ENCODE data around the gene CDCA7L.
"Not testable (repeated sequence)": the region's sequence is repeated elsewhere in the genome, so short reads cannot be mapped to it uniquely, and the experiment has no call there.

The CDCA7L gene

GRCh38 chr7:21903020-21903786 is 42.5 kb downstream of the CDCA7L start:
- DNase-seq: no peak

DNA sequence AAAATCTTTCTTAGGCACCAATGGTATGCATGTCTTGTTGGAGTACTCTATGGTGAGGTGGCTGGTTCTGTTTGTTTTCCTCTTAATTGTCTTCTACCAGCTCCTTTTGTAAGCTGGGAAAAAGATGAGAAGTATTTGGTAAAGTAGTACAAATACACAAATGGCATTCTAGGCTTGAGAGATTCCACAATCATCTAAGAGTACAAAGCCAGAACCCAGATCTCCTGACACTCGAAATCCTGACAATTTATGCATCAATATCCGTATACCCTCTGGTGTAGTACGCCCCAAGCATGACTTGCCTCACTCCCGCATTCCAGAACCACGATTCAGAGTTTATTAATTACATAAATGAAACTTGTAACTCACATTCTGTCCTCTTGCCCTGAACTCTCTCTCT is 43.5 kb downstream of the CDCA7L start:
- DNase-seq: no peak

DNA sequence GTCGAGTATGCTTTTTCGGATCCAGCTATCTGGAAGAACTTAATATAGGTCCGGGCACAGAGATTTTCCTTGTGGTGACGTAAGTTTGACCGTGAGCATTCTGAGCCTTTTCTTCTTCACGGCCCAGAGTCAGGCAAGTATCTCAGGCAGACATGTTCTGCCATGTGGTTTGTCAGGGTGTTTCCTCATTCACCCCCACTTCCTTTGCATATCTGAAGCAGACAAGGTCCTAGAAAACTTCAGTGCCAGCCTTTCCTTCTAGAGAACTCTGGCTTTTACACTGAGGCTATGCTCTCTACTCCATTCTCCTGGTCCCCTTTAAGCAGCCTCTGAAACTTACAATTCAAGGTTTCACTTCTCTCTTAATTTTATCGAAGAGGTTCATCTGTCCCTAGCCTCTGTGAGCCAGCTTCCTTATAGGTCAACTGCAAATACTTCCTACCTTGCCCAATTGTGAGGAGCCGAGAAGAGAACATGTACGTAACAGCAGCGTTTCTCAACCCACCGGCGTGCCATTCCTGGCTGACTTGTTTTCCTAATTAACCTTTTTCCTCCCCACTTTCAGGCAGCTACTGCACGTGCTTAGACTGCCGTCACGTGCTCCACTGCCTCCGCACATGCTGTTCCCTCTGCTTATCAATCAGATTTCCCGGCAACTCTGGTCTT is 47.3 kb downstream of the CDCA7L start:
- no peak for DNase-seq

DNA sequence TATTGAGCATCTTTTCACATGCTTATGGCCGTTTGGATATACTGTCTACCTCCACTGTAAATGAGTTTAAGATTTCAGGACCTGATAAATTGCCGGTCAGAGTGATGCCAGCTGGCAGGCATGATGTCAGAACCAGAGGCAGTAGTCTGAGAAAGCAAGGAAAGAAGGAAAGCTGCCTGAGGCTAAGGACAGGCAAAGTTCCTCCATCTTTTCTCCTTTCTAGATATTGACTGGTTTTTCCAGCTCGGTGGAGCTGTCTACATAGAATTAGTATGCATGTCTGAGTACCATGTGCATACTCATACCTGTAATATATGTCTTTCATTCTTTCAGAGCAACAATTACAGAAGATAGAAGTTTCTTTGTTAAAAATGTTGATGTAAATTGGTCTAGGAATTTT is 52.3 kb downstream of the CDCA7L start:
- no peak for DNase-seq

- DNase-seq: no peak
These were observed 54.4 kb downstream of the CDCA7L start for GRCh38 chr7:21891291-21891690.

- DNase-seq: no peak
These were observed 57.9 kb downstream of the CDCA7L start for GRCh38 chr7:21887779-21888178.

DNA sequence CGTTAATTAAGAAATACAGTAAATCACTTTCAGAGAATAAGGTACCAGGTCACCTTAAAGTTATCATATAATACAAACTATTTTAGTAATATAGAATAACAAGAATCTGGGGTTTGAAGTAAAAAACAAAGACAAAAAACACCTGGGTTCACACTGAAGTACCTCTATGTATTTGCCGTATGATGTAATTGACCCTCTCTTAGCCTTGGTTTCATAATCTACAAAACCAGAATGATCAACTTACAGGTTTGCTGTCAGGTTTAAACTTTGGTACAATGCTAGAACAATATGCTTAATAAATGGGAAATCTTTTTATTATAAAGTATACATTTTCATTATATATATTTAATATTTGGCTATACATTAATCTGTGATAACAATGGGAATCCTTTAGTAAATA is 58.3 kb downstream of the CDCA7L start:
- no peak for DNase-seq

- DNase-seq: no peak
These were observed 59.3 kb downstream of the CDCA7L start for GRCh38 chr7:21886396-21886795.

GRCh38 chr7:21884496-21884895 is 61.2 kb downstream of the CDCA7L start:
- DNase-seq: no peak

DNA sequence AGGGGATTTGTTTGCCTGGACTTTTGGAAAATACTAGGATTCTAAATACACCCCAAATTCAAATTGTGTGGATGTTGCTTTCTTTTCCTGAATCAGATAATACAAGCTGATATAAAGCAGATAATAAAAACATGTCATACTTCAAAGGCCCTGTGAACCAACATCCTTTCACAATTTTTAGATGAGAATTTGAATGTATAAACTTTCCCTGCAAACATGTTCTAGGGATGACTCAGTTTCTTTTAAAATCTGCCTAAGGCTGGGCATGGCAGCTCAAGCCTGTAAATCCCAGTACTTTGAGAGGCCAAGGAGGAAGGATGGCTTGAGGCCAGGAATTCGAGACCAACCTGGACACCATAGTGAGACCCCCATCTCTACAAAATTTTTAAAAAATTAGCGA is 62.2 kb downstream of the CDCA7L start:
- not testable (repeated sequence) for DNase-seq

DNA sequence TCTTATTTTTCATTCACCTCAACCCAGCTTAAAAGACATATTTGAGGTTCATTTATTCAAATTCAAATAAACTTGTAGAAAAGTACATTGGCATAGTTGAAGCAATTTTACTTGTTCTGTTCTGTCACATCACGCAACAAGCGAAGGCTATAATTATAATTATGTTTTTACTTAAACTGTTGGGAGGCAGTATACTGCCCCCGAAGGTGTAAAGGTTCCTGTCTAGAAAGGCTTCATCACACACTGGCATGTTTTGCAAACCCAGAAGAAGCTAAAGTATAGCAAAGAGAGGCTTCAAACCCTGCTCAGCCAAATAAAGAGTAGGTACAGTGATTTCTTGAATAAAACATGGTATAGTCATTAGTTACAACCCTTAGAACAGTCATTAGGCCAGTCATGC is 62.6 kb downstream of the CDCA7L start:
- DNase-seq: no peak

DNA sequence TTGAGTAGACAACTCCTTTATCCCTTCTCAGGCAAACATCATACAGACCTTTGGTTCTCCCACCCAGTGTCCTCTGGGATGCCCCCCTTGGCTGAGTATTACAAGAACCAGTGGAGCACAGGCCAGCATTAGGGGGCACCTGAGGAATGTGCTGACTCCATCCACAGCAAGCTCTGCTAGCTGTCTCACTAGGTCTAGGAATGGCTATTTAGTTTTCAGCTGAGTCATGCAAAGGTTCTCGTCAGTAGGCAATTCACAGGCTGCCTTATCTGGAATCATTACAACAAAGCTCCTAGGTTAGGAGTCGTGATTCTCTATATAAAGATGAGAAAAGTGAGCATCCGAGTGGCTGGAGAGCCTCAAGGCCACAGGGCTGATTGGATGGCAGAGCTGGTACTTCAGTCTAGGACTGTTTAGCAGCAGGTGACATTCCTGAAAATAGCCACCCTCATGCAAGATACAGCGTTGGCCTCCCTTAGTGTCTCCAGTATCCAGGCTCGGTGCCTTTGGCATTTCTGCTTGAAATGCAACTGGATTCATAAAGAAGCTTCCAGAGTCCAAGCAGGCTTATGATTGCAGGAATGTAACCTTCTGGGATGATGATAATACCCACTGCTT is 75.8 kb downstream of the CDCA7L start:
- DNase-seq: no peak

- no peak for DNase-seq
These were observed 77.2 kb downstream of the CDCA7L start for GRCh38 chr7:21868576-21868850.

DNA sequence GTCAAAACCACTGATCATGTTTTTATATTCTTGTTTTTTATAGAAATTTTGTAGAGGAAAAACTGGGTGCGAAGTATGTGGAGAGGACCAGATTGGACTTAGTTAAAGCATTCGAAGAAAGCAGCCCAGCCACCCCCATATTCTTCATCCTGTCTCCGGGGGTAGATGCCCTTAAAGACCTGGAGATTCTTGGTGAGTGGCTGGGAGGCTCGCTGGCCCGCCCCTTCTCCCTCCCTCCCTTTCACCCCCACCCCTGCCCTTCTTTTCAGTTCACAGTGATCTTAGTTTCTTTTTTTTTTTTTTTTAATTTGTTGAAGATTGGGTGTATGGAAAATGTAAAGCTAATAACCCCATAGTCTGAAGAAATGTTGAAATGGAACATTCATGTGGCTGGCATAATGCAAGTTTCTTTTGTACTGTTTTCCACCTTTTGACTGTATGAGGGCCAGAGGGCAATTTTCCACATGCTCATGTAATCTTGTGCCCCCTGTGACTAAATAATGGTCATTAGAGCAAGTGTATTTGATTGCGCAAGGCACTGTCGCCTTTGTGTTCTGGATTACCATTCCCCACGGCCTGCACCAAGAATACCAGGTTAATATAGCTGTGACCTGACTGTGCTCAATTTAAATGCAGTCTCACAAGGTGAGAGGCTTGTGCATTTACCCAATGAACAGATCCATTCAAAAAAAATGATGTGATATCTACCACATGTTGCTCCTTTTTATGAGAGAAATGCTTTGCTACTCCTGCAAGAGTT is 77.7 kb downstream of the CDCA7L start:
- no peak for DNase-seq

DNA sequence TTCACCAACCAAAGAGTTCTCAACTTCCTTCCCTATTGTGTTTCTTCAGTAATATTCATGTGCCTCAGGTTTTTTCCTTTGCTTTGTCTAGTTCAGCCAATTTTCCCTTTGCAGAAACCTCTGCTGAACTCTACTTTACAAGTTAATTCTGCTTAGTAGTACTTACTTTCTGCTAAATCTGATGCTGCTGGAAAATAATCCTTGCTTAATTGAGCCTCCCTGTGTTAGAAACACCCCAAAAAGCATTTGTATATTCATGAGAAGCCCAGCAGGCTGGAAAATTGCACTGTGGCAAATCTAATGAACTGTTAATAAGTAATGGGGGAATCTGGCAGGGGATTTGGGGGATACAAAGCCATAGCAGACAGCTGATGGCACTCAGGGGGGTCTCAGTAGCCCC is 78.5 kb downstream of the CDCA7L start:
- DNase-seq: no peak

DNA sequence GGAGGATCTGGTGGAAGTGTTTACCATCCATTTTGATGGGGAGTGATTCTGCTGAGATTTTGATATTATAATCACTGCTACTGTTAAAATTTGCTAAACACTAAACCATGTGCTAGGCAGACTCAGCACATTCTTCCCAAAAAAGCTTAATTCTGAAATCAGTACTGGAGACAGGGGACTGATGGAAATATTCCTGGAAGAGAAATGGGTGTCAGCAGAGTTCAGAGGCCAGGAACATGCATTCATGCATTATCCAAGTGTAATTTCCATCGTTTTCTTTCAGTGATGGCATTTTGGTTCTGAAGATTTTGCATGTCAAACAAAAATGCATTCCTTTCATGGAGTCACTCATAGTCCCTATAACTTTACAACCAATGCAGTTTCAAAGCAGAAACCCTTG is 79.0 kb downstream of the CDCA7L start:
- no peak for DNase-seq

- DNase-seq: not testable (repeated sequence)
These were observed 80.0 kb downstream of the CDCA7L start for GRCh38 chr7:21865631-21866204.

- DNase-seq: no peak
These were observed 94.1 kb downstream of the CDCA7L start for GRCh38 chr7:21851559-21851967.

All from activated CD8-positive, alpha-beta memory T cell treated with anti-CD3 and anti-CD28 coated beads for 24 hours (primary cell).